Activated naive CD4-positive, alpha-beta T cell (primary cell): ENCODE data around the gene SMARCD2.
A peak's percentile ranks its signal among the peaks of the same experiment; 100 is the strongest.

Experiments used
- DNase-seq, 4 experiments: peaks; one replicate each; lab custom pipeline; 2025; lab: John Stamatoyannopoulos, UW

Gene SMARCD2

GRCh38 chr17:63832014-63832413 lies 10.5 kb downstream of the SMARCD2 start:
- no peak for DNase-seq

DNA sequence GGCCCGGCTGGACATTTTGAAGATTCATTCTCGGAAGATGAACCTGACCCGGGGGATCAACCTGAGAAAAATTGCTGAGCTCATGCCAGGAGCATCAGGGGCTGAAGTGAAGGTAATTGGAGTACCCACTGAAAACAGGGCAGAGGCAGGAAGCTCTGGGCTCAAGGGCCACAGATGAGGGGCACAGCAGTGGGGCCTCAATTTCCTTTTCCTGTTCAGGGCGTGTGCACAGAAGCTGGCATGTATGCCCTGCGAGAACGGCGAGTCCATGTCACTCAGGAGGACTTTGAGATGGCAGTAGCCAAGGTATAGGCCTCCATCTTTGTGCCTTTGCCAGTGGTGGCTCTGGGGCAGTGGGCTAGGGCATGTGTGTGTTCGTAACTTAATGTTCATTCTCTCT lies 11.0 kb downstream of the SMARCD2 start:
- DNase-seq: no peak

DNA sequence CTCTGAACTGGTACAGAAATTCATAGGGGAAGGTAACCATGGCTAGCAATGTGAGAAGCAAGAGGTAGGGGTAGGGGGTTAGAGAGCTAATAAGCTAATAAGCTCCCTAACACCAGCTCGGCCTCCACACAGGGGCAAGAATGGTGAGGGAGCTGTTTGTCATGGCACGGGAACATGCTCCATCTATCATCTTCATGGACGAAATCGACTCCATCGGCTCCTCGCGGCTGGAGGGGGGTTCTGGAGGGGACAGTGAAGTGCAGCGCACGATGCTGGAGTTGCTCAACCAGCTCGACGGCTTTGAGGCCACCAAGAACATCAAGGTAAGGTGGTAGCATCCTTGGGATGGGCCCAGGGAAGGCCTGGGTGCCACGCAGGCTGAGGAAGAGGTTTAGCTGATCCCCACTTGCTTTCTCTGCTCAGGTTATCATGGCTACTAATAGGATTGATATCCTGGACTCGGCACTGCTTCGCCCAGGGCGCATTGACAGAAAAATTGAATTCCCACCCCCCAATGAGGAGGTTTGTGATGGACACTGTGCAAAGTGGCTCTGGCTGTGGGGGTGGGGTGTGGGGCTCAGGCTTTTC lies 11.5 kb downstream of the SMARCD2 start:
- no peak for DNase-seq

- DNase-seq: no peak
Observed at GRCh38 chr17:63830278-63830677, 12.2 kb downstream of the SMARCD2 start.

DNA sequence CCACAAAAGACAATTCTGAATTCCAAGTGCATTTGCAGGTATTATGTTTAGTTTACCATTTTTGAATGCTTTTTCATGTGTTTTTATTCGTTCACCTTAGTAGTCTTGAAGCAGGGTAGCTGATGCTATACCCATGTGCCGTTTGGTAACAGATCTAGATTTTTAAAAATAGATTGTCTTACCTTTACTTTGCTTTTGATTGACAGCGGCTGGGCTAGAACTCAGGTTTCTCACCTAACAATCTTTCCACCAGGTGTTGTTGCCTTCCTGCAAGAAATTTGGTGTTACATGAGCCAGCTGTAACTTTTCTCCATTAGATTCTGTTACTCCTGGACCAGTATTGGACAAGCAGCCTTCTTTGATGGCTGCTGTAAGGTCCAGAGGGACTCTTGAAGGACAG lies 13.5 kb downstream of the SMARCD2 start:
- DNase-seq: no peak

DNA sequence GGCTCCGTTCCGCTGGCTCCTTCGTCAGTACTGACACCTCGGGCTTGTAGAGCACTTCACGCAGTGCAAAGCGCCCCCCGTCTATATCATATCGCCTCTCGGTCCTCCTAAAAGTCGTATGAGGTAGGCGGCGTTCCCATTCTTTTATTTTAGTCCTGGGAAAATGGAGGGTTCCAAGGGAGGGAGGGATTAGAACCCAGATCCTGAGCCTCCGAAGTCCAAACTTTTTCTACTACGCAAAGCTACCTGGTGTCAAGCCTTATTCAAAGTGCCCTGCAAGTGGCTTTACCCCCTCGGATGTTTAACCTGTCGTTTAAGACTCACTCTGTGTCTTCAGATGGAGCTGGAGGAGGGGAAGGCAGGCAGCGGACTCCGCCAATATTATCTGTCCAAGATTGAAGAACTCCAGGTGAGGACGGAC lies 14.7 kb downstream of the SMARCD2 start:
- DNase-seq: no peak

GRCh38 chr17:63827002-63827800 lies 15.3 kb downstream of the SMARCD2 start, which contains the start of the genes FTSJ3 and PSMC5:
FTSJ3 (minus strand) TSS chr17:63827663; CDS start chr17:63826902, 761 bp downstream.
PSMC5 (plus strand) TSS chr17:63827431; CDS start chr17:63827491, 60 bp downstream.
- DNase-seq: peak; percentile 85 to 92 (median 89)

DNA sequence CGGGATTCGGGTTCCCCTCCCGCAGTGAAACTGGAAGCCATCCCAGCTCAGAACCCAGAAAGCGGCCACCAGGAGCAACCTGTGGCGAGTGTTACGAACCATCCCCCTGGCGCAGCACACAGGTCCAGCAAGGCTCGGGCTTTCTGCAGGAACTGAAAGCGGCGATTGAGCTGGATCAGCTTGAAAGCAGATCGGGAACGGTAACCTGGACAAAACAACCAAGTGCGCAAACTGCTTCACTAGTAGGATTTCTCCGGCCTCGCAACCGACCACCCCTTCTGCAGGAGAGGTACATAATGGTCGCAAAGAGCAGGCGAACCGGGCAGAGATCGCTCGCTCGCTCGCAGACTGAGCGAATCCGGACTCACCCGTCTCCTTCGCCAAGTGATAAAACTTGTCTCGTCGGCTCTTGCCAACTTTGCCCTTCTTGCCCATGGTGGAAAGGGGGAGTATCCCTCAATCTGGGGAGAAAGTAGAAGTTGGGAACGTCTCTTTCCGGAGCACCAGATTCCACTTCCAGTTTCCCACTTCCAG lies 15.9 kb downstream of the SMARCD2 start:
- DNase-seq: no peak

- no peak for DNase-seq
Observed at GRCh38 chr17:63824362-63824761, 18.1 kb downstream of the SMARCD2 start.

DNA sequence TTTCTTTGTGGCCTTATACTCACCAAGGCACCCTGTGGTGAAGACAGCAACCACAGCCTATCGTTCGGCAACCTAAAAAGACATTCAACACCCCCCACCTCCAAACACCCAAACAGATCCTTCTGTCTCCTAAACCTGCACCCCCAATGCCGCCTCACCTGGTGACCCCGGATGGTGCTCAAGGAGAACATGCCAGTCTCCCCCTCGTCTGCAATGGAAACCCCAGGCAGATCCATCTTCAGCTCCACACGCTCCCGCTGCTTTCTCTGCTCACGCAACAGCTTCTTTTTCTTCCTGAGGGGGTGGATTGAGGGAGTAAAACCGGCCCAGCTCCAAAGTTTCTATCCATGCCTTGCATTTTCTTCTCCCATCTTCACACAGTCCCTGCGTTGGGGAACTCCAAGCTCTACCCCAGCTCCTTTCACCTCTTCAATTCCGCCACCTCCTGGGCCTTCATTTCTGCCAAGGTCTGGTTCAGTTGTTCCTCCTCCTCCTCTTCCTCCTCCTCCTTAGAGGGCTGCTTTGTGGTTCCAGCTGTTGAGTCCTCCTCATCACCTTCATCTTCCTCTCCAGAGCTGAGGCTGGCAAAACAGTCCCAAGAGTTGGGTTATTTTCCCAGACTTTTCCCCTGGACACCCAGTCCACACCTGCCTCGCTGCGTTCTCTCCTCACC lies 18.7 kb downstream of the SMARCD2 start:
- no peak for DNase-seq

- no peak for DNase-seq
Observed at GRCh38 chr17:63822537-63822936, 19.9 kb downstream of the SMARCD2 start.

DNA sequence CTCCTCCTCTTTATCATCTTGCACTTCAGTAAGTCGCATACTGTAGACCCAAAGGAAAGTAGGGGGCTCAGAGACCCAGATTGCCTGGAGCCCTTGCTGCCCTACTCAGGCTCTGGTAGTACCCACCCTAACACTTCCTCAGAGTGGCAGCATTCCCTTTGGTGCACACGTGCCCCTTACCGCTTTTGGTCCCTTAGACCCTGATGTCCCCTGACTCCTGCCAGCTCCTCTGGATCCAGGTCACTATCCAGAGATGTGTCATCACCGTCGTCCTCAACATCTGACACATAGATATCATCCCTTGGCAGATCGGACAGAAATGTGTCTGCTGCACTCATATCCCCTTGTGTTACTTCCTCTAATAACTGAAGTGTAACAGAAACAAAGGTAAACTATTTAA lies 20.7 kb downstream of the SMARCD2 start:
- DNase-seq: no peak

DNA sequence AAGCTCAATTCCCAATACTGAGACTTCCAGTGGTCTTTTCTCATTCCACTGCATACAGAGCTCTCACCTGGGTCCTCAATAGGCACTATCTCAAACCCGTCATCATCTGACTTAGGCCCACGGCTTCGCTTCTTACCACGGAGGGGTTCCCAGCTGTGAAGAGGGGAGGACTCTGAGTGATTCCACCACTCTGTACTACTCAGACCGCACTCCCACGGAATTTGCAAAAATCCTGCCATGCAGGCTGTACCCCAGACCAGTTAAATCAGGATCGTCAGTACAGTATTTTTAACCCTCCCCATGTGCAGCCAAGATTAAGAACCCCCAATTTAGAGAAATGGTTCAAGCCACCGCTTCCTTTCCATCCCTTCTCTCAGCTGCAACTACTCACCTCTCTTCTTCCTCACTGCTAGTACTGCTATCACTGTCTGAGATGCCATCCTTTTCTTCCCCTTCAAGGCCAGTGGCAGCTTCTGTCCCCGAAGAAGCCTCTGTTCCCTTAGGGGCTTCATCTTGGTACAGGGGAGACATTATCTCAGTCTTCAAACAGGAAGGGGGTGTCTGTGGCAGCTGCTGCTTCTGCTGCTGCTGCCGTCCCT lies 21.4 kb downstream of the SMARCD2 start:
- DNase-seq: no peak

GRCh38 chr17:63819585-63820537 lies 22.6 kb downstream of the SMARCD2 start:
- no peak for DNase-seq

- DNase-seq: no peak
Observed at GRCh38 chr17:63819131-63819530, 23.4 kb downstream of the SMARCD2 start.

DNA sequence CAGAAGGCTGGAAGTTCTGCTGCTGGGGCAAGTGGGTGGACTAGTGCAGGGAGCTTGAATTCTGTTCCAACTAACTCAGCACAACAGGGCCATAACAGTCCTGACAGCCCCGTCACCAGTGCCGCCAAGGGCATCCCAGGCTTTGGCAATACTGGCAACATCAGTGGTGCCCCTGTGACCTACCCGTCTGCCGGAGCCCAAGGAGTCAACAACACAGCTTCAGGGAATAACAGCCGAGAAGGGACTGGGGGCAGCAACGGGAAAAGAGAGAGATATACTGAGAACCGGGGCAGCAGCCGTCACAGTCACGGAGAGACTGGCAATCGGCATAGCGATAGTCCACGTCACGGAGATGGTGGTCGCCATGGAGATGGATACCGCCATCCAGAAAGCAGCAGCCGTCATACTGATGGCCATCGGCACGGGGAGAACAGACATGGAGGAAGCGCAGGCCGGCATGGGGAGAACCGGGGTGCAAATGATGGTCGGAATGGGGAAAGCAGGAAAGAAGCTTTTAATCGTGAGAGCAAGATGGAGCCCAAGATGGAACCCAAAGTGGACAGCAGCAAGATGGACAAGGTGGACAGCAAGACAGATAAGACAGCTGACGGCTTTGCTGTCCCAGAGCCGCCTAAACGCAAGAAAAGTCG lies 24.6 kb downstream of the SMARCD2 start:
- DNase-seq: no peak

DNA sequence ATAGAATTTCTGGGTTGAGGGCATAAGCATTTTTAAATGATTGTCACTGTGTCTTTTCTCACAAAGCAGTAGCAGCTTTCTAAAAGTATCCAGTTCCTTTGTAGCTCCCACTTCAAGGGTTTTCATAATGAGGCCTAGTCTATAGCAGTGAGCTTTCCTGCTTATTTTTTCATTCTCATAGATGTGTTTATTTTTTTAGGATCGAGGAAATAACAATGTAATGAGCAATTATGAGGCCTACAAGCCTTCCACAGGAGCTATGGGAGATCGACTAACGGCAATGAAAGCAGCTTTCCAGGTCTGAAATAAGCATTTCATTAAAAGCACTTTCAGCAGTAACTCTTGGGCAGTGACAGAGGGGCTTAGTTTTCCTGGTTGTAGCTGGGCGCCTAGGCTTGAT lies 25.8 kb downstream of the SMARCD2 start:
- DNase-seq: no peak

DNA sequence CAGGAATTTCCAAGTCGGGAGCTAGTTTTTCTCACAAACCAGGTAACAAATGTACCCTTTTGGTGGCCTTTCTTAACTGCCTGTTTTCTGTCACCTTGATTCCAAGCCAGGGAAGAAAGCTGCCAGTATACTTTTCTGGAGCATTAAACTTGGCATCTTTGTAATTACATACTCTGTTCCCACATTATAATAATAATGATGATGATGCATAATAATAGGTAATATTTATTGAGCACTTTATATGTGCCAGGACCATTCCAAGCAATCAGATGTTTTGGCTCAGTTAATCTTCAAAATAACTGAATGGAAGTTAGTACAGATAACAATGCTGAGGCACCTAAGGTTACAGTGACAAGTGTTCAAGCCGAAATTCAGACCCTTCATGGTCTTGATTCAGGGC lies 26.4 kb downstream of the SMARCD2 start:
- DNase-seq: no peak

GRCh38 chr17:63809970-63810369 lies 32.5 kb downstream of the SMARCD2 start:
- no peak for DNase-seq

DNA sequence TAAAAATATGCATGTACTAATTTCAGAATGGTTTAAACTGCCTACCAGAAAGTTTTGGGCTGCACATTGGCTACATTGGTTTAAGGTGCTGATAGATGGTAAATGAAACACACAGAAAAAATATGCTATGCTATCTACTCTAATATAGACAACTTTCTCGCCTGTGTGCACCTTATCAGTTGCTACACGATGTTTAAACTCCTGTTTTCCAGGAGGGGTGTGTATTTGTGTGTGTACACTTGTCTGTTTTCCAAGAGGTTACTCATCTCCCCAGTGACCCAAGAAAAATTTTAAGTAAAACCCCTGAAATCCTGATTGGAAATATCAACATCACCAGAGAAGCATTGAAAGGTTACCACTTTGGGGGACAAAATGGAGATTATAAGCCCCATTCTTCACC lies 36.9 kb downstream of the SMARCD2 start:
- no peak for DNase-seq

- DNase-seq: no peak
Observed at GRCh38 chr17:63804328-63804727, 38.2 kb downstream of the SMARCD2 start.
